ENCODE data around the gene SLX1A. TPM values are rescaled to one million over a fixed set of nuclear protein-coding genes. Genes with fewer than 3 reads are reported as not detected.
"Not testable (repeated sequence)": the region's sequence is repeated elsewhere in the genome, so short reads cannot be mapped to it uniquely, and the experiment has no call there.

The SLX1A gene
- total RNA-seq, 1 donor from 2014 or later = 28.6 TPM

- intact Hi-C loops (cut with DNase I) = no loop called here
- no peaks in the 10 kb centered on the region for H3K27me3 ChIP-seq (ENCODE audit: low read depth)
- no peak overlapping the region for H3K4me3 ChIP-seq
- no peak for TF ChIP-seq CTCF (IDR thresholded peaks at IDR 0.05)
- ATAC-seq = no peak
- peak; percentile 43 for DNase-seq
- H3K27ac ChIP-seq = no peak overlapping the region
- peaks cover 14% of the 10 kb centered on the region for H3K4me1 ChIP-seq
- H3K9me3 ChIP-seq = no peaks in the 10 kb centered on the region
- peaks cover 10% of the 10 kb centered on the region for H3K36me3 ChIP-seq
These were observed 5.6 kb upstream of the SLX1A start for GRCh38 chr16:30187971-30188561.

- intact Hi-C loops (cut with DNase I); ATAC-seq; H3K9me3 ChIP-seq; H3K27ac ChIP-seq; DNase-seq; H3K4me3 ChIP-seq; H3K27me3 ChIP-seq (ENCODE audit: low read depth): not testable (repeated sequence)
- peaks cover 10% of the 10 kb centered on the region for H3K36me3 ChIP-seq
- H3K4me1 ChIP-seq = peaks cover 14% of the 10 kb centered on the region
These were observed 2.5 kb upstream of the SLX1A start for GRCh38 chr16:30191158-30191557.

- peak; percentile 18 to 44 for ATAC-seq
- H3K27me3 ChIP-seq (ENCODE audit: low read depth); H3K27ac ChIP-seq; H3K4me3 ChIP-seq; DNase-seq; intact Hi-C loops (cut with DNase I); H3K9me3 ChIP-seq; H3K4me1 ChIP-seq; H3K36me3 ChIP-seq: not testable (repeated sequence)
These were observed 577 bp upstream of the SLX1A start for GRCh38 chr16:30193098-30193497.

GRCh38 chr16:30194172-30194925, 674 bp downstream of the SLX1A start:
- ATAC-seq (peak; percentile 91 to 93), DNase-seq (peak; percentile 47)
- H3K9me3 ChIP-seq; intact Hi-C loops (cut with DNase I); H3K27ac ChIP-seq; H3K4me1 ChIP-seq; H3K27me3 ChIP-seq (ENCODE audit: low read depth); H3K36me3 ChIP-seq: not testable (repeated sequence)
- peak overlapping the region; percentile 53 for H3K4me3 ChIP-seq

GRCh38 chr16:30197001-30197400, 3.3 kb downstream of the SLX1A start:
- H3K27me3 ChIP-seq (ENCODE audit: low read depth); H3K36me3 ChIP-seq; ATAC-seq; H3K27ac ChIP-seq; intact Hi-C loops (cut with DNase I); DNase-seq; H3K4me3 ChIP-seq; H3K9me3 ChIP-seq; H3K4me1 ChIP-seq: not testable (repeated sequence)

GRCh38 chr16:30199049-30199448, 5.4 kb downstream of the SLX1A start, which contains the start of gene SULT1A3:
SULT1A3 (plus strand) TSS chr16:30199255; CDS start chr16:30200729, 1,474 bp downstream.
- H3K36me3 ChIP-seq; H3K9me3 ChIP-seq; H3K27me3 ChIP-seq (ENCODE audit: low read depth); H3K4me1 ChIP-seq; H3K4me3 ChIP-seq; H3K27ac ChIP-seq; intact Hi-C loops (cut with DNase I); DNase-seq: not testable (repeated sequence)
- ATAC-seq = peak; percentile 50 to 57

- H3K36me3 ChIP-seq; DNase-seq; H3K27ac ChIP-seq; H3K4me3 ChIP-seq; H3K9me3 ChIP-seq; intact Hi-C loops (cut with DNase I); H3K27me3 ChIP-seq (ENCODE audit: low read depth); H3K4me1 ChIP-seq: not testable (repeated sequence)
- ATAC-seq = peak; percentile 52 to 78
These were observed 6.1 kb downstream of the SLX1A start for GRCh38 chr16:30199608-30200343.

- H3K4me3 ChIP-seq = peak overlapping the region; percentile 59
- ATAC-seq = peak; percentile 71 to 77
- H3K27ac ChIP-seq; H3K36me3 ChIP-seq; intact Hi-C loops (cut with DNase I); H3K4me1 ChIP-seq; H3K27me3 ChIP-seq (ENCODE audit: low read depth); H3K9me3 ChIP-seq: not testable (repeated sequence)
- peak; percentile 48 for DNase-seq
These were observed 12.0 kb downstream of the SLX1A start for GRCh38 chr16:30205541-30206236.

GRCh38 chr16:30206252-30206651, 12.6 kb downstream of the SLX1A start:
- H3K36me3 ChIP-seq; DNase-seq; H3K27me3 ChIP-seq (ENCODE audit: low read depth); H3K27ac ChIP-seq; H3K9me3 ChIP-seq; intact Hi-C loops (cut with DNase I); H3K4me1 ChIP-seq: not testable (repeated sequence)
- ATAC-seq = peak; percentile 57 to 66
- H3K4me3 ChIP-seq = peak overlapping the region; percentile 59

- ATAC-seq = peak; percentile 53 to 54
- H3K27me3 ChIP-seq (ENCODE audit: low read depth); H3K4me3 ChIP-seq; intact Hi-C loops (cut with DNase I); H3K4me1 ChIP-seq; H3K27ac ChIP-seq; H3K36me3 ChIP-seq; H3K9me3 ChIP-seq; DNase-seq: not testable (repeated sequence)
These were observed 13.5 kb downstream of the SLX1A start for GRCh38 chr16:30207063-30207704.

- intact Hi-C loops (cut with DNase I); H3K9me3 ChIP-seq; H3K27ac ChIP-seq; DNase-seq; H3K27me3 ChIP-seq (ENCODE audit: low read depth); H3K4me1 ChIP-seq; H3K36me3 ChIP-seq; H3K4me3 ChIP-seq: not testable (repeated sequence)
- ATAC-seq = peak; percentile 16 to 43
These were observed 15.4 kb downstream of the SLX1A start for GRCh38 chr16:30209032-30209431.

- H3K36me3 ChIP-seq; H3K4me3 ChIP-seq; H3K27ac ChIP-seq; intact Hi-C loops (cut with DNase I); H3K9me3 ChIP-seq; H3K27me3 ChIP-seq (ENCODE audit: low read depth); DNase-seq; H3K4me1 ChIP-seq: not testable (repeated sequence)
- peak in 1 of 2 donors; percentile 20 for ATAC-seq
These were observed 17.7 kb downstream of the SLX1A start for GRCh38 chr16:30211414-30211813.
